Esophagus squamous epithelium (tissue), 4 donors: ENCODE data around the gene CHRNB4.

ENCODE experiments used
- POLR2A ChIP-seq, 4 donors: fragments of 450-650 bp; IDR thresholded peaks; one replicate each; pipeline ENCODE4 v1.6.1; 2017; ENCODE audit warnings: antibody characterized with exemption in 4 of 4, mild to moderate bottlenecking in 4 of 4, moderate library complexity in 3 of 4
- TF ChIP-seq, protein P1 (sequence below), 6 experiments: fragments of 450-650 bp in 4 of 6; fragments of 200-600 bp in 2 of 6; sonication (generic) in 2 of 6; IDR thresholded peaks; one replicate each; pipeline ENCODE4 v1.5.1; 2016 to 2019; ENCODE audit warnings: antibody characterized with exemption in 6 of 6, mild to moderate bottlenecking in 4 of 6, moderate library complexity in 4 of 6

DNA sequence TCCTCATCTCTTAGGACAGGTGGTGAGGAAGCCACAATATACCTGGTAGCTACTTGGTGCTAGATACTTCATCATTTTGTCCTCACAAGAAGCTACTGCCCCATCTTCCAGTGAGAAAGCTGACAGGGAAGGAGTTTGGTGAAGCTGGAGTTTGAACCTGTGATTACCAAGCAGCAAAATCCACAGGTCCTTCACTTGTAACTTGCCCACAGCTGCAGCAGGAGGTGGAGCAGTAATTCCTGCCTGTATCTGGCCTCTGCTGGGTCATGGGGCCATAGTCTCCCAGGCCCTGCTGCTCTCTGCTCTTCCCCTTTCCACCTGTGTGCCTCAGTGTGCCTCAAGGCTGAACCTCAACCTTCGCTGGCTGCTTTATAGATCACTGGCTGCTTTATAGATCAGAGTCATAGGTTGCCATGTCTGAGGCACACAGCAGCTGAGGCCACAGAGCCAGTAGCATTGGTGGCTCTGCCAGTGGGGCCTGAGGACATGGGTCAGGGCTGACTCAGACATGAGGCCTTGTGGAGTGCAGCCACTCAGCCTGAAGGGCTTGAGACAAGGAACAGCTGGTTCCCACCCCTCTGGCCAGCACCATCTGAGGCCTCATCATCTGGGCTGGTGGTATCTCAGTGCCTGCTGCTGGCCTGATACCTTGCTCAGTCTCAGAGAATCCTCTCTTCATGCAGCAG is 11.1 kb upstream of the CHRNB4 start:
- TF ChIP-seq POLR2A (IDR thresholded peaks at IDR 0.05): no peak
- TF ChIP-seq, protein P1, sequence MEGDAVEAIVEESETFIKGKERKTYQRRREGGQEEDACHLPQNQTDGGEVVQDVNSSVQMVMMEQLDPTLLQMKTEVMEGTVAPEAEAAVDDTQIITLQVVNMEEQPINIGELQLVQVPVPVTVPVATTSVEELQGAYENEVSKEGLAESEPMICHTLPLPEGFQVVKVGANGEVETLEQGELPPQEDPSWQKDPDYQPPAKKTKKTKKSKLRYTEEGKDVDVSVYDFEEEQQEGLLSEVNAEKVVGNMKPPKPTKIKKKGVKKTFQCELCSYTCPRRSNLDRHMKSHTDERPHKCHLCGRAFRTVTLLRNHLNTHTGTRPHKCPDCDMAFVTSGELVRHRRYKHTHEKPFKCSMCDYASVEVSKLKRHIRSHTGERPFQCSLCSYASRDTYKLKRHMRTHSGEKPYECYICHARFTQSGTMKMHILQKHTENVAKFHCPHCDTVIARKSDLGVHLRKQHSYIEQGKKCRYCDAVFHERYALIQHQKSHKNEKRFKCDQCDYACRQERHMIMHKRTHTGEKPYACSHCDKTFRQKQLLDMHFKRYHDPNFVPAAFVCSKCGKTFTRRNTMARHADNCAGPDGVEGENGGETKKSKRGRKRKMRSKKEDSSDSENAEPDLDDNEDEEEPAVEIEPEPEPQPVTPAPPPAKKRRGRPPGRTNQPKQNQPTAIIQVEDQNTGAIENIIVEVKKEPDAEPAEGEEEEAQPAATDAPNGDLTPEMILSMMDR (IDR thresholded peaks at IDR 0.05): no peak
